Stimulated activated naive CD4-positive, alpha-beta T cell (primary cell): ENCODE results near the gene HNRNPF.
"Not testable (repeated sequence)": the region's sequence is repeated elsewhere in the genome, so short reads cannot be mapped to it uniquely, and the experiment has no call there.

Experiments
- DNase-seq, 6 experiments: peaks; one replicate each; lab custom pipeline; 2025; lab: John Stamatoyannopoulos, UW

HNRNPF gene

GRCh38 chr10:43408710-43409384, at the start of gene HNRNPF:
TSS of gene HNRNPF (minus strand) at chr10:43409186. CDS start at chr10:43387884, 21,302 bp downstream.
- DNase-seq, result peak; percentile 90 to 99 (median 96)

GRCh38 chr10:43458227-43458626, 49.2 kb upstream of the HNRNPF start:
- DNase-seq, result no peak

- DNase-seq, result not testable (repeated sequence)
Measured at GRCh38 chr10:43456561-43456960, 47.6 kb upstream of the HNRNPF start.

- DNase-seq, result not testable (repeated sequence)
Measured at GRCh38 chr10:43454025-43454424, 45.0 kb upstream of the HNRNPF start.

GRCh38 chr10:43453266-43453831, 44.4 kb upstream of the HNRNPF start:
- DNase-seq, result no peak

- no peak for DNase-seq
Measured at GRCh38 chr10:43452356-43452914, 43.4 kb upstream of the HNRNPF start.

- DNase-seq, result no peak
Measured at GRCh38 chr10:43448742-43449141, 39.8 kb upstream of the HNRNPF start.

GRCh38 chr10:43446219-43447017, 37.4 kb upstream of the HNRNPF start:
- not testable (repeated sequence) for DNase-seq

- DNase-seq, result no peak
Measured at GRCh38 chr10:43444897-43445466, 36.0 kb upstream of the HNRNPF start.

- DNase-seq, result no peak
Measured at GRCh38 chr10:43444323-43444722, 35.3 kb upstream of the HNRNPF start.

- DNase-seq, result no peak
Measured at GRCh38 chr10:43440463-43441134, 31.6 kb upstream of the HNRNPF start.

GRCh38 chr10:43437141-43437870, 28.3 kb upstream of the HNRNPF start:
- DNase-seq, result peak in 1 of 6 experiments; percentile 42

GRCh38 chr10:43436291-43437140, 27.5 kb upstream of the HNRNPF start, which contains the start of gene ZNF487:
TSS of gene ZNF487 (plus strand) at chr10:43437111. CDS start at chr10:43475814, 38,703 bp downstream.
- DNase-seq, result peak; percentile 81 to 92 (median 88)

- DNase-seq, result no peak
Measured at GRCh38 chr10:43430926-43431663, 22.1 kb upstream of the HNRNPF start.

- peak; percentile 12 to 74 (median 38) for DNase-seq
Measured at GRCh38 chr10:43427166-43427825, 18.3 kb upstream of the HNRNPF start.

- not testable (repeated sequence) for DNase-seq
Measured at GRCh38 chr10:43426476-43426875, 17.5 kb upstream of the HNRNPF start.

GRCh38 chr10:43424416-43424815, 15.4 kb upstream of the HNRNPF start:
- no peak for DNase-seq

- not testable (repeated sequence) for DNase-seq
Measured at GRCh38 chr10:43421944-43422343, 13.0 kb upstream of the HNRNPF start.

GRCh38 chr10:43421519-43421918, 12.5 kb upstream of the HNRNPF start:
- no peak for DNase-seq
